Measurements from ENCODE around the gene JAML.

JAML gene

DNA sequence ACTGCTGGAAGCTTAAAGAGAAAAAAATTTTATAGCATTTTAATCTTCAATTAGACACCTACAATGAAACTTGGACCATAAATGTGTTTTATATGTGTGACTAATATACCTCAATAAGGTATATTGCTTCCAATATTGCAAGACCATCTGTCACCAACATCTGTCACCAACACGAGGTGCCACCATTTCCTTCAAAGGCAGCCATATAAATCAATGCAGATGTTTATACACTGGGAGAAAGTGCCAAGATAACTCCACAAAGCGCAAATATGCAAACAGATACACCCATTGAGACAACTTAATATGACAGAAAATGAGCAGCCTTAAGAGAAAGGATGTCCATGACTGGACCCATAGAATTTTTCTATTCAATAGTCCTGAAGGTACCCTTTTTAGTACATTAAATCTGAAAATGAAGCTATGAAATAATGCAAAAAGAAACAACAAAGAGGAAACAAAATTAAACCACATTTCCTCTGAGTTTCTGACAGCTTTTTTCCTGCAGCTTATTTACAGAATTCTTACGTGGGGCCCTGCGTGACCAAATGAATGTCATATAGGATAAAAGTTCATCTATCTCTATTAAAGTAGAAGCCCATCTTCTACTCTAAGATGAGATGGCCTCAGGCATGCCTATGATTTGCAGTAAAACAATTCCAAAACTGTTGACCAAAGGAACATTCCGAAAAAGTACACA, 14.8 kb upstream of the JAML start:
- DNase-seq (ENCODE audit: low read depth), result no peak

- no peak for DNase-seq (ENCODE audit: low read depth)
Observed at GRCh38 chr11:118238929-118239328, 14.1 kb upstream of the JAML start.

GRCh38 chr11:118238421-118238820, 13.6 kb upstream of the JAML start:
- no peak for DNase-seq (ENCODE audit: low read depth)

DNA sequence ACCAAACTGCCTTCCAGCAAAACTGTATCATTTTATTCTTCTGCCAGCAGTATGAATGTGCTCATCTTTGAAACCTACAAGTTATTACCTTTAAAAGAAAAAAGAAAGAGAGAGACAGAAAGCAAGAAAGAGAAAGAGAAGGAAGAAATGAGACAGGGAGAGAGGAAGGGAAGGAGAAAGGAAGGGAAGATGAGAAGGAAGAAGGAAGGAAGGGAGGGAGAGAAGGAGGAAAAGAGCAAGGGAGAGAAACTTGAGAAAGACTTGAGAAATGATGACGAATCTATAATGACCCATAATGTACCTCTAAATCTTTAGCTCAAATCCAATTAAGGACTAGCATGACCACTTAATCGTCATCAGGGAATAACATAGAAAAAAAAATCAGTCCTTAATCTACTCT, 11.4 kb upstream of the JAML start:
- no peak for DNase-seq (ENCODE audit: low read depth)

DNA sequence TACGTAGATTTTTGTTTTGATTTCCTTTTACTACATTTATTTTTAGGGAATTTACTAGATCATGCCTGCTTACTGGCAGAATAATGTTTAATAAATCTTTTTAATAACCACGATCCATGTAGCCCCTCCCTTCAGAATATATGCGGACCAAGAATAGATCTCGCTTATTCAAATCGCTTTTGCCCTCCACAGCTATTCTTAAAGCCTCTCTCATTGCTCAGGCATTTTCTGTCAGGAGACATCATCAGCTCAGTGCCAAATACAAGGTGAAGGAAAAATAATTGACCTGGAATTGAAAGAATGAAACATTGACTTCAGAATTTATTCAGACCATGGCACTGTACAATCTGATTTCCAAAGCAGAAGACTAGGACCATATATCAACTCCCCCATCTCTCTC, 10.0 kb upstream of the JAML start:
- no peak for DNase-seq (ENCODE audit: low read depth)

GRCh38 chr11:118233850-118234249, 9.0 kb upstream of the JAML start:
- DNase-seq (ENCODE audit: low read depth), result no peak

DNA sequence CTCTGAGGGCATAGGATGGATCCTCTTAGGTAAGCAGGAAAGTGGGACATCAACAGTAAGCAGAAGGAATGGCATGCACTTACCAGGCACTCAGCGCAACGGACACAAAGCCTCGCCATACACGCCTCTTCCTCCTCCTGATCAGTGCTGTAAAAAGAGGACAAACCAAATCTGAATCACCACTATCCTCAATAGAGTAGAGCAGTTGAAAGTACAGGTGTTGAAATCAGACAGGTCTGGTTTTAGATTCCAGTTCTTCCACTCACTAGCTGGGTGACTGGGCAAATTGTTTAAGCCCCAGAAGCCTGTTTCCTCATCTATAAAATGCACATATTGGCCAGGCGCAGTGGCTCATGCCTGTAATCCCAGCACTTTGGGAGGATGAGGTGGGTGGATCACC, 8.6 kb upstream of the JAML start:
- DNase-seq (ENCODE audit: low read depth), result no peak

DNA sequence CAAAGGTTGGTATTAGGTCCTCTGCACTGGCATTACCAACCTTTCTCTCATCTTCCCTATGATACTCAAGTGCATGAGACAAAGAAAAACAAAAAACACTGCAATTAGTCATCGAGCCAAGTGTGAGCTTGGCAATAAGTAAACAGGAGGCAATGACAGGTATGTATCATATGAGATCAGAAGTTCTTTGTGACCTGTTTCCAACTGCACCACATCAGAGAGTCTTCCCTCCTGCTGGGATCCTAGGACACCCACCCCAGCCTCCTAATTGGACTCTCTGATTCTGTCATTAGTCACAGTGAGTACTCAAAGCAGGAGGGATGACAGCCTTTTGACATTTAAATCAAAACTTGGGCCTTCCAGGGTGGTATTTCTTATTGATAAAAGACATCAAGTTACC, 7.8 kb upstream of the JAML start:
- DNase-seq (ENCODE audit: low read depth), result no peak

DNA sequence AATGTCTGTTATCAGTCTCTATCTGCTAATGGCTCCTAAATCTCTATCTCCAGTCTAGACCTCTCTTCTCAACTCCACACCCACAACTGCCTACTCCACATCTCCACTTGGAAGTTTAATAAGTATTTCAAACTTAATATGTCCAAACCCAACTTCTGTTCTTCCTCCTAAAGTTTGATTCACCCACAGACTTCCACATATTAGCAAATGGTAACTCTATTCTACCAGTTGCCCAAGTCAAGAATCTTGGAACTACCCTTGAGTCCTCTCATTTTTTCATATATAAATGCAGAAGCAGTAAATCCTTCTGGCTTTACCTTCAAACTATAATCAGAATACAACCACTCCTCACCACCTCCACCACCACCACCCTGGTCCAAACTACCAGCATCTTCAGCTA, 6.7 kb upstream of the JAML start:
- DNase-seq (ENCODE audit: low read depth), result no peak

DNA sequence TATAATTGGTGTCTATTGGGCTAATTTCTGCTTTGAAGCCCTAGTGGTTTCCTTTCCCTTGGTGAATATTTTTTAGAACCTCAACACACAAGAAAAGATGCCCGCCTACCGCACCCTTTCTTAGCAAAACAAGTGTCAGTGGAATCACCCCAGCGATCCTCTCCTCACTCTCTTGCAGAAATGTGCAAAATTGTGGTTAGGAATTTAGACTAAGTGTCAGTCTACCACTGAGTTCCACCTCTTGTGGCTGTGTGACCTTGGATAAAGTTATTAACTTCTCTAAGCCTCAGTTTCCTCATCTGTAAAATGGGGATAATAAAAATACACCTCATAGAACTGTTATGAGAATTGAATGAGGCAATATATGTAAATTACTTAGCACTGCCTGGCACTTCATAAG, 5.3 kb upstream of the JAML start:
- DNase-seq (ENCODE audit: low read depth), result no peak

DNA sequence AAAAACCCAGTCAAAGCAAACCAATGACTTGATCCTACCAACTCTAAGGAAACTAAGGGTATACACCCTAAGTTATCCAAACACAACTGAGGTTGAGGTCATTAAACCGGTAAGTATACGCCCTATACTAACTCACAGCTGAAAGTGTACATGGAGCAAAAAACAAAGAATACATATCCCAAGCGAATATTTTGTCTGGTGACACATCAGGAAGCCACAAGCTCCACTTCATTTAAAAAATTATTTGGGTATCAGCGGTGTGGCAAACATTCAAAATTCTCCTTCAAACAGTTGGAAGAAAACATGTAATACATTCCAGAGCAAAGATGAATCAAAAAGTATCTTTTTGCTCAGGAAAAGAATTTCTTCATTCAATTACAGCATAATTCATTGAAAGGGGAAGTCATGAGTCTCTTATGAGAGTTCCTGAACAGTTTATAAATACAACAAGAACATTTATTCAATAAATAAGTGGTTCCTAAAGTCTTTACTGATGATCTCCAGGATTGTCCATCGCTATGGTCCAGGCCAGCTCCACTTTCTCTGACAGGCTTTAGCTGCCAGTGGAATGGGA, 4.5 kb upstream of the JAML start:
- no peak for DNase-seq (ENCODE audit: low read depth)

DNA sequence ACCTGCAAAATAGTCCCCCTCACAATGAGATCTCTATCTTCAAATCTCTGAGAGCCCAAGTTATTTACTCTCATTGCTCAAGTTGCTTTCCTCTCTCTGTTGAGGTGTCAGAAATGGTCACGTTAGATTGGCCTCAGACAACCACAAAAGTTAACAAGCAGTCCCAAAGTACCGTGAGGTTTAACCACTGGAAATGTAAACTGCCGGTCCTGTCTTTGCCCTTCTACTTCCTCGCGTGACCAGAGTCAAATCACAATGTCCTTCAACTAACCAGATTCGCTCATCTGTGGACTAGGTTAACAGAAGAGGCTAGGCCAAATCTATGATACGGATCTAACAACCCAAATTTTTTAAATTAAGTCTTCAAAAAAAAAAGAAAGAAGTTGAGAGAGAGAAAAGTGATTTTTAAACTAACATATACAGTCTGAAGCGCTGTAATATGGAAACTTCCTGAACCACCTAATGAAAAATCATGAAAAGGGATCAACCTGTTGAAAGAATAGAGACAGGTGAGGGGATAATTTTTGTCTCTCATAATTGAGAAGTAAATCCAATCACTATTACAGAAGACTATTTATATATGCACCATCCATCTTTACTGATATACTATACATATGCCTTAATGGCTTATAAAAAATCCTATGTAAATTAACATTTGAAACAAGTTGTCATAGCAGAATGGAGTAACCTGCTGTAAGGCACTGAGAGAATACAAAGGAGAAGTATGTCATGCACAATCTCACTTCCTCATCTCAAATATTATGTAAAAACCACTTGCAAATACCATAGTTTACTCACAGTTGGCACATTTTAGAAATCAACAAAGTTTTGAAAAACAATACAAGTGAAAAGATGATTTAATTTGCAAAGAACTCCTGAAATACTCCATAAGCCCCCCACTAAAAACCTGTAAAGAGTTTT, 3.3 kb upstream of the JAML start:
- DNase-seq (ENCODE audit: low read depth), result no peak

DNA sequence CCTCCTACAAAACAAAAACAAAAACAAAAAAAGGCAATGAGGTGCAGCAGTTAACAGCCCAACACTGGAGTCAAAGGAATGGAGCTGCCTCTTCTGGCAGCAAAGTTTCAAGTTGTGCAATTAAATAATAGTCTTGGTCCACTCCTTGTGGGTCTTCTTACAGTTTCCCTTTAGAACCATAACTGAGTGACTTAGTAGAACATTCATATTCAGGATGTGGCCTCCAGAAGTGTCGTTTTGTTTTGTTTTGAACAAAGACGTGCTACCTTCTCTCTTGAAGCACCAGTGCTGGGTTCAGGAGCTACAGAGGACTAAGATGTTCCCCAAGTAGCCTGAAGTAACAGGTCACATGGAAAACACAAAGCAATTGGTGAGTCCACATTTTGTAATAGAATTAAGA, 2.0 kb upstream of the JAML start:
- DNase-seq (ENCODE audit: low read depth), result no peak

- peak; percentile 13 for DNase-seq (ENCODE audit: low read depth)
Observed at GRCh38 chr11:118226296-118226695, 1.5 kb upstream of the JAML start.

DNA sequence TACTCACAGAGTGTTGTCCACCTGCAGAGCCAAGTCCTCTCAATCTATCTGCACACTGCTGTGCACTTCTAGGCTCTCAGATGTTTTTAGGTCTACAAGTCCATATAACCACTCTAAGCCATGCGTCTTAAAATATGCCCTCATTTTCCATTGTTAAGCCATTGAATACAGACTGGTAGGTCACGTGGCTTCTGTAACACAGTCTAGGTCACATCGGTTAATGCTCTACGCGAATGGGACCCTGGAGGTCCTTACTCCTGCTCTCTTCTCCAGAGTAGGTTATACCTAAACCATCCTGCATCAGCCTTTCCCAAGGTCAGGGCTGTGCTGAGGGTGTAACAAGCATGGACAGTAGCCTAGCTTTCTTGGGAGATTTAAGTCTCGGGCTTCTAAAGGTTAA, 819 bp downstream of the JAML start:
- DNase-seq (ENCODE audit: low read depth), result no peak

GRCh38 chr11:118223570-118223969, 1.2 kb downstream of the JAML start:
- DNase-seq (ENCODE audit: low read depth), result no peak

DNA sequence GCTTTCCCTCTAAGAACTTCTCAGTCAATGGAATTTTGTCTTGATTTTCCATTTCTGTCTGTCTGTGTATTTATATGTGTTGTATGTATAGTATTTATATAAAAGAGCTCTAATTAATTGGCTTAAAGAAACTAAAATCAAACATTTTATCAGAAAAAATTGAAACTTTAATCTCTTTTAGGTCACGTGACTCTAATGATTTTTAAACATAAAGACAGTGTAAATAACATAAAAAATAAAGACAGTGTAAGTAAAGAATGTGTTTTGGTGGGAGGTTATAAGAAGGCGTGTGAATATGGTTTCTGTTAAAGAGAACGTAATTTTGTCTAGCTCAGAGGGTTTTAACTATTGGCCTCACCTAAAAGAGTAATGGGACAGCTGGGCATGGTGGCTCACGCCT, 2.4 kb downstream of the JAML start:
- DNase-seq (ENCODE audit: low read depth), result no peak

DNA sequence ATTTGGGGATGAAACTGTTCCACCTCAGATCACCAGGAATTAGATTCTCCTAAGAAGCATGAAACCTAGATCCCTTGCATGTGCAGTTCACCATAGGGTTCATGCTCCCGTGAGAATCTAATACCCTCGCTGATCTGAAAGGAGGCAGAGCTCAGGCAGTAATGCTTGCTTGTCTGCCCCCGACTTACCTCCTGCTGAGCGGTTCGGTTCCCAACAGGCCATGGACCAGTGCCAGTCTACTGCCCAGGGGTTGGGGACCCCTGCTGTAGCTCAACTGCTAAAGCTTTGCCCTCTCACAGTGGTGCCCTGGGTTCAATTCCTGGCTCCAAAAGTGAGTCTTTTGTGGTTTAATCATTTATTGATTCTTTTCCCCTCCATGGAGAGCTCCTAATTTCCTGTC, 3.4 kb downstream of the JAML start:
- DNase-seq (ENCODE audit: low read depth), result no peak

- DNase-seq (ENCODE audit: low read depth), result no peak
Observed at GRCh38 chr11:118219732-118220131, 5.1 kb downstream of the JAML start.

DNA sequence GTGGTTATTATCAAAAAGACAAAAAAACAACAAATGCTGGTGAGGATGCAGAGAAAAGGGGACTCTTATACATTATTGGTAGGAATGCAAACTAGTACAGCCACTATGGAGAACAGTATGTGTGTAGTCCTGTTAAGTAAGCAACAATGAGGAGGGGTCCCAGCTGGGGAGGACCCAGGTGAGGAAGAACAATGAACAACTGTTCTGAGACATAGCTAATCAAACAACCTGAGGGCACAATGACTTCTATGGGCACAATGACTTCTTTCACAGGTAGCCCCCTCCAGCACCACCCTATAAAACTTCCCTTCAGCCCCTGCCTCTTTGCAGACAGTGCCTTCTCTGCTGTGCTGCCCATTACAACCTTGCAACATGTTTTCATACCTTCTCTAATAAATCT, 5.6 kb downstream of the JAML start:
- no peak for DNase-seq (ENCODE audit: low read depth)

- no peak for DNase-seq (ENCODE audit: low read depth)
Observed at GRCh38 chr11:118217575-118217974, 7.2 kb downstream of the JAML start.

DNA sequence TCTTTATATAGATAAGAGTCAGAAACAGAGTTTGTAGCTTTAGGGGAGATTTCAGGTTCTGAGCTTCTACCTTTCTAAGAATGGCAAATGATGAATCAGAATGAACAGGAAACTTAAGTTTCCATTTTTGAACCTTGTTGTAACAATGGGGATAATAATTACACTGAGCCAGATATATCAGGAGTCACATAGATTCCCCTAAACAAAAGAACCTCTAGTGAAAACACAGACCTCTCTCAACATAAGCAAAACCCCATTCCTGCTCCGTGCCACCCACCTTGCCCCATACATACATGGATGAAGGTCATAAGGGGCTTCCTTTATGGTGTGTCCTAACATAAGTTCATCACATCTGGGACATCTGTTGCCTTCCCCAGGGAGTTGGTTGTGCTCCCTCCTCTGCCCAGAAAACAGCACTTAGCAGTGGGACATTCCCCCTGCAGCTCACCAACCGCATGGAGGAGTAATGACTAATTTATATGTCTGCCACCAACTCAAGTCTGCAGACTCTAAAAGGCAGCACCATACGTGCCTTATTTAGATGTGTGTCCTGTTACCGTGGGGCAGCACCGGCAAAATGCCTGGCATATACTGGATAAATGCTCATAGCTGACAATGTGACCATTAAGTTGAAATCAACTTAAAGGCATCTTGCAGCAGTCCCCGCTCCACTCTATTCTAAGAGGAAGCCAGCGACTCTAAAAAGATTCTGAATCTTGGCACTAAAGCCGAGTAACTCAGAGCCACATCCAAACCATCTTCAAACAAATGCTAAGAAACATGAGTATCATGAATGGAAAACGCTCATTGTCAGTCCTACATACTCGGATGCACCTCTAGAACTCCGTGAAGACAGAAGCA, 8.0 kb downstream of the JAML start:
- no peak for DNase-seq (ENCODE audit: low read depth)
